ENCODE results near the gene FRMD8.

GRCh38 chr11:65357856-65358356 lies 28.5 kb upstream of the FRMD8 start:
- TF ChIP-seq EGR1 (IDR thresholded peaks at IDR 0.05), result no peak
- TF ChIP-seq CREB1 (IDR thresholded peaks at IDR 0.05; ENCODE audit: low read depth), result no peak
- TF ChIP-seq EP300 (IDR thresholded peaks at IDR 0.05; ENCODE audit: borderline replicate concordance), result no peak
- no peak for TF ChIP-seq CEBPB (IDR thresholded peaks at IDR 0.05)
- no peak for TF ChIP-seq FOXM1 (IDR thresholded peaks at IDR 0.05; ENCODE audit: borderline replicate concordance, low read depth)
